Astrocyte of the hippocampus (primary cell): ENCODE results near the gene SNUPN.
"Not testable (repeated sequence)": the region's sequence is repeated elsewhere in the genome, so short reads cannot be mapped to it uniquely, and the experiment has no call there.

Experiments used
- DNase-seq: peaks from one replicate; pipeline ENCODE4 v3.0.0; 2011; ENCODE audit warnings: low read depth, low spot score

Gene SNUPN

DNA sequence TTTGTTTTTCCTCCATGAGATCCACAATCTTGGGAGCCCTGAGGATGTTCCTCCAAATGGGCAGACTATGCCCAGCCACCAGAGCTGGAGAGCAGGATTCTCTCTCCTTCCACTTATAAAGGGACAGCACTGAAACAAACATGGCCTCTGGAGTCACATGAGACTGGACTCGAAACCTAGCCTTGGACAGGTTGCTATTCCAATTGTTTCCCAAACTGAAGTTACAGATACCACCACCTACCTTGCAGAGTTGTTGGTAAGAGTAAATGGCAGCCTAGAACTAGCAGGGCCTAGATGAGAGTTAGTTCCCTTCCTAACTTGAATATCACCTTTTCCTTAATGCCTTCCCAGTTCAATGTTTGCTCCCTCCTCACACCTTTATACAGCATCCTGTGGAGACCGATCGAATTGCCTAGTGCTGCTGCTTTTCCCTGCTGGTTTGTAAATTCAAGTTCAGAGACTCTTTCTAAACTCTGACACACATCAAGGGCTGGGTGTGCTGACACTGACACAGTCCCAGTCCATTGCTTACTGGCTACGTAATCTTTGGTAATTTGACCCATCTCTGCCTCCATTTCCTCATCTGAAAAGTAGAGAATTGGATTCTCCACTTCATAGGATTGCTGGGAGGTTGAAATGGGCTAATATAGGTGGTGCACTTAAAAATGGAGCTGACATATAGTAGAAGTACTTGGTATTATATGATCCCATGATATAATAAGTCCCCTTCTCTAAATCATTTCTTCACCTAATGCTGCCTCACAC, 11.9 kb upstream of the SNUPN start:
- no peak for DNase-seq

DNA sequence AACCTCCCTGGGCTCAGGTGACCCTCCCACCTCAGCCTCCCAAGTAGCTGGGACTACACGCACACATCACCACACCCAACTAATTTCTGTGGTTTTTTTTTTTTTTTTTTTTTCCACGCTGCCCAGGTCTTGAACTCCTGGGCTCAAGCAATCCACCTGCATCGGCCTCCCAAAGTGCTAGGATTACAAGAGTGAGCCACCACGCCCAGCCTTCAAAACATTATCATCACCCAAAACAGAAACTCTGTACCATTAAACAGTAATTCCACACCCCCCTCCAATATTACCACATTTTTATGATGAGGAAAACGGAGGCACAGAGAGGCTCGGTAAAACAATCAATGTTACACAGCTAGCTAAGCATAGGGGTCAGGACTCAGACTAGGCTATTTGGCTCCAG, 10.5 kb upstream of the SNUPN start:
- no peak for DNase-seq

DNA sequence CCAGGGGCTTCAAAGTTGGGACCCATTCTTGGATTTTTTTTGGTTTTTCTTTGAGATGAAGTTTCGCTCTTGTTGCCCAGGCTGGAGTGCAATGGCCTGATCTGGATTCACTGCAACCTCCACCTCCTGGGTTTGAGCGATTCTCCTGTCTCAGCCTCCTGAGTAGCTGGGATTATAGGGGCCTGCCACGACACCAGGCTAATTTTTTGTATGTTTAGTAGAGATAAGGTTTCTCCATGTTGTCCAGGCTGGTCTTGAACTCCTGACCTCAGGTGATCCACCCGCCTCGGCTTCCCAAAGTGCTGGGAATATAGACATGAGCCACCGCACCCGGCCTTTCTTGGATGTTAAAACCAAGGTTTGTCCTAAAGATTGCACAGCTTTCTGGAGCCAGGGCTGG, 8.4 kb upstream of the SNUPN start:
- not testable (repeated sequence) for DNase-seq

DNA sequence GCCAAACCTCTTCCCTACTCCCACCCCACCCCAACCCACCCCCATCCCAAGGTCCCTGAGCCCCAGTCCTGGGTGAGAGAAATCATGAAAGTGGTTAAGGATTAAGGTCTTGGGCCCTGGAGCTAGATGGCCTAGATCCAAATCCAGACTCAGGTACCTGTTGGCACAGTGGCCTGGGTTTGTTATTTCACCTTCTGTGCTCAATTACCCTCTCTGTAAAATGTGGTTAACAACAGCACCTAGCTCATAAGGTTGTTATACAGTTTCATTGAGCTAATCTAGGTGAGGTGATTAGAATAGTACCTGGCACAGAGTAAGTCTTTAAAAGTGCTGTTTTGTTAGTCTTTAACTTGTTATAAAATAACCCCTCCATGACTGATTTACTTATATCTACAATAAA, 6.4 kb upstream of the SNUPN start:
- DNase-seq, result no peak

DNA sequence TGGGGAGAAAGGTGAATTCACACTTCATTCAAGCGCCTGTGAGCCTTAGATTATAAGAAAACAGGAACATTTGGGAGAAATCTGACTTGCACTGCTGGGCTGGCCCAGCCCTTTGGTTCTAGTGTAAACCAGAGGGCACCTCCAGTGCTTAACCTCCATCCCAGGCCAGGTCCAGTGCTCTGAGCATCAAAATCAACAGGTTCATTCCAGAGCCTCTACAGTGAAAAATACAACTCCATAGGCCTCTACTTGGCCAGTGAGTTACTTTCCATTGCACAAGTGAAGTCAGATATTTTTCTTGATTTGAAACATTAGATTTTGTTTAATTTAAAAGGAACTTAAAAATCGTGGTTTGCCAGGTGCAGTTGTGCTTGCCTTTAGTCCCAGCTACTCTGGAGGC, 3.0 kb downstream of the SNUPN start:
- DNase-seq, result no peak

DNA sequence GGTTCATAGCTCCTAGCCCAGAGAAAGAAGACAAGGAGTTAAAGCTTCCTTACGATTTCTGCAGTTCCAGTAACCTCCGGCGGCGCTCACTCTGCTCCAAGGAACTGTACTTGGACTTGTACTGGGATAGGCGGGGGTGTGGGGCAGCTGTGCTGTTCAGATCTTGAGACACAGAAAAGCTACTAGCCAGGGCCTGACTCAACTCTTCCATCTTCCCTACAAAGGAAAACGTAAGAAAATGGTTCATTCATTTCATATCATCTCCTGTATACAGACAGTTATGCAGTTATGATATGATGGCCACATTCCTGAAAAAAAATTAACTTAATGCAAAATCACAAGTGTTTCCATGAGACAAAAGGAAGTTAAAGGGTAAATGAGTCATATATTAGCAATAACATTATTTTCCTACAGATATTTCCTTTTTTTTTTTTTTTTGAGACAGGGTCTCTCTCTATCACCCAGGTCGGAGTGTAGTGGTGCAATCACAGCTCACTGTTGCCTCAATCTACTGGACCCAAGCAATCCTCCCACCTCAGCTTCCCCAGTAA, 4.6 kb downstream of the SNUPN start:
- peak; percentile 83 for DNase-seq

DNA sequence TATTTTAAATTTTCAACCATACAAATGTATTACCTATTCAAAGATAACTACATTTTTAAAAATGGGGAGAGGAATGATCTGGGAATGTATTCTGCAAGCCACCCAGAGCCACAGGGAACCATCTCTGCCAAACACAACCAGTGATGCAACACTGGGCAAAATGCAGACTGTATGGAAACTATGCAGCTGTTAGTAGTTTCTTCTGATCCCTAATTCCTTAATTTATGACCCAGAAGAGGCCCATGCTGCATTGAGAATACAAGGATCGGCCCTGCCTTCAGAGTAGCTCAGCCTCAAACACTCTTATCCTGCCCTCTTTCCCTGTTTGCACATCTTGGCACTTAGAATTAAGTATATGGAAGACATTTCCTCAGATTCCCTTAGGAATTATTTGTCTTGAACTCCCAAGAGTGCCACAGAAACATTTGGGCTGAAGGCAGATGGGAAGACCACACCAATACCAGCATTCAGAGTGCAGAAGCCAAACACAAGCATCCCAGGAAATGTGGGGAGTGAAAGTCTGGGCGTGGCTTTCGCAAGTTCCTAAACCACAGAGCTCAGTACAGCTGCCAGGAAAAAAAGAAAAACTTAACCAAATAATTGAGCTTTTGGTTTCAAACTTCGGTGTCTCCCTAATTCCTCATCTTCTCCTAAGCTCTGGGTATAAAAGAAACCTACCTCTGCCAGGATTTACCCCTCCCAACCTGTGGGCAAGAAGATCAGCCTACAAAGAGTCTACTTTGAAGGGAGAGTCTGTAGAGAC, 5.3 kb downstream of the SNUPN start:
- DNase-seq, result peak; percentile 65

DNA sequence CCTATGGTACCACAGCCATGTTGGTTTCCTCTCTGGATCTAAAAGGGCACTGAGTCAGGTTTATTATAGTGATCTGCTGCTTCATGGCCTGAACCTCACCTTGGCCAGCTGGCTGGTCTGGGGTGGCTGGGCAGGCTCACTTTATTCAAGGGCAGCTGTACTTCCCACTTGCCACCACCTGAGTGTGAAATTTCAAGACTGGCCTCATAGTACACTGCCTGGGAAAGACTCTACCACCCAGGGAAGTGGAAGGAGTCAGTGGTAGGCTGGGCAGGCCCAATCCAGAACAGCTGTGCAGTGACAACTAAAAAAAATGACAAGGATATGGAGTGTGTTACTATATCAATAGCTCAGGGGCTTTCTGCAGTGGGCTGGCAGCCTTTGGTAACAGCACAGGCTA, 8.8 kb downstream of the SNUPN start:
- DNase-seq, result no peak

DNA sequence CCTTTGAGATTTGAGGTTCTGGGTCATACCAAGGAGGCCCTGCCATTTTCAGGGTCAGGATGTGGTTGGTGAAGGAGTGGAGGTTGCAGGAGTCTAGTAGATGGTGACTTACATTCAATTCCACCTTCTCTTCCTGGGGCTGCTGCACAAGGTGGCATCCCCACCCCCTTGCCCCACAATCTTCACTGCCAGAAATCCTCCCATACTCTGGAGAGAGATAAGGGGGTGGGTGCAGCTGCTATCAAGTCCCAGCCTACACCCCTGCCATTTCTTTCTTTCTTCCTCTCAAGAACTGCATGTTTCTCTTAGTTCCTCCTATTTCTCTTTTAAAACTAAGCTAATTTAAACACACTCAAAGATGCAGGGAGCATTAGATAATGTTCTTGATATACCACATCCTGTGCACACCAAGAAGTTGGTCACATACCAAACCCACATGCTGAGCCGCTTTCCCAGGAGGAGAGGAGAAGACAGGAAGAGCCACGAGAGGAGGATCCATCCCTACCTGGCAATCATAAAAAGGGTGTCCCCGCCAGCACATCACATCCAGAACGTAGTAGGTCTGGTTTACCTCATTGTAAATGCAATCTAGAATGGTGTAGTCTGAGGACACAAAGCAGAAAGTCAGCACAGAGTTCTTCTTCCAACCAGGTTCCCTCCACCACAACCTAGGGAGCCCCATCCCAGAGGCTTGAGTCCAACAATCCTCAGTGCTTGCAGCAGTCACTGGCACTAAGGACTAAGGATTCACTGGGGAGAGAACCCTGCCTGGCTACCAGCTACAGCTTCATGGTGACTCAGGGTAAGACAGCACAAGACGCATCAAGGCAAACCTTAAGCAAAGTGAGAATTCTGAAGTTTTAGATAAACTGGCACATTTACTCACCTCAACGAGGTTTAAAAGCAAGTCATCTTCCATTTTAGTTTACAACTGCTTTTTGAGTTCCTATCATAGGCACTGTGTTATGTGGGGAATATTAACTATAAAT, 18.5 kb downstream of the SNUPN start:
- peak; percentile 36 for DNase-seq

DNA sequence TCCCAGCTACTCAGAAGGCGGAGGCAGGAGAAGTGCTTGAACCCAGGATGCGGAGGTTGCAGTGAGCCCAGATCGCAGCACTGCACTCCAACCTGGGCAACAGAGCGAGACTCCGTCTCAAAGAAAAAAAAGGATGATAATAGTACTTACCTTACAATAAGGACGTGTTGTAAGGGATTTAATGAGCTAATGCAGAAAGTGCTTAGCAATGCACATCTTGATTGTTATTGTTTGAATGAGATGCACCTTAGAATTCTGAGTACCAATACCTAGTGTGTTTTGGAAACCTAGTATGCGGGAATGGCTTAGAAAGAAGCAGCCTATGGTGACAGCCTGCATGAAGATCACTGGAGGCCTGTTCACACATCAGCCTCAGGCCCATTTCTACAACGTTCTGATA, 19.5 kb downstream of the SNUPN start:
- DNase-seq, result no peak

DNA sequence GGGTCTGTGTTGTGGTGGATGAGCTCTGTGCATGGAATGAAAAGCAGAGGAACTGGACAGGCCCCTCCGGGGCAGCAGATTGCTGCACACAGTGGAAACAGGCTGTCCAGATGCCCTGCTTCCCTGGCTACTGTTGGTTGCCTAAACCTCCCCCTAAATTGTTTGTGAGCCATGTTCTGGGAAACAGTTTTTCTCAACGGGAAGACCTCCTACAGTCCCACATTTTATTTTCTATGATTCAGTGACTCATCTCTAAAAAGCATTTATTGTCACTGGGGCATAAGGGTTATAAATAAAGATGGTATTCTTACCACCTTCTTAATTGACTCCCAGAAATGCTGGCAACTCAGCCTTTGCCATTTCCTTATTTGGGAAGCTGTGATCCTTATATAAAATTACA, 26.1 kb downstream of the SNUPN start:
- DNase-seq, result peak; percentile 30

DNA sequence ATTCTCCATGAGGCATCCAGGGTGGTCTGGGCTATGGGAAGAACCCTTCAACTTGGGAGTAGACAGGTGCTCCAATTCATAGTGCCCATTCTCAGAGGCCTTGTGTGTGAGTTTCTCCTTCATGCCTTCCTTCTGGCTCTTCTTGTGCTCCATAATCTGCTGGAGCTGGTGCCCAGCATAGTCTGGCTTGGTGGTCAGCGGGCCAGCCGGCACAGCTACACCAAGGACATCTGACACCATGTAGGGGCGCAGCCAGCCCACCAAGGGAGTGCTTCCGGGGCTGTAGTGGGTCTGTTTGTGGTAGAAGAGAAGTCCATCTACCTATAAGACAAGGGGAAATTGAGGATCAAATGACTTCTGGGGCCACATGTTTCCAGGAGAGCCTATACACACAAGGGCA, 27.2 kb downstream of the SNUPN start:
- DNase-seq, result no peak

DNA sequence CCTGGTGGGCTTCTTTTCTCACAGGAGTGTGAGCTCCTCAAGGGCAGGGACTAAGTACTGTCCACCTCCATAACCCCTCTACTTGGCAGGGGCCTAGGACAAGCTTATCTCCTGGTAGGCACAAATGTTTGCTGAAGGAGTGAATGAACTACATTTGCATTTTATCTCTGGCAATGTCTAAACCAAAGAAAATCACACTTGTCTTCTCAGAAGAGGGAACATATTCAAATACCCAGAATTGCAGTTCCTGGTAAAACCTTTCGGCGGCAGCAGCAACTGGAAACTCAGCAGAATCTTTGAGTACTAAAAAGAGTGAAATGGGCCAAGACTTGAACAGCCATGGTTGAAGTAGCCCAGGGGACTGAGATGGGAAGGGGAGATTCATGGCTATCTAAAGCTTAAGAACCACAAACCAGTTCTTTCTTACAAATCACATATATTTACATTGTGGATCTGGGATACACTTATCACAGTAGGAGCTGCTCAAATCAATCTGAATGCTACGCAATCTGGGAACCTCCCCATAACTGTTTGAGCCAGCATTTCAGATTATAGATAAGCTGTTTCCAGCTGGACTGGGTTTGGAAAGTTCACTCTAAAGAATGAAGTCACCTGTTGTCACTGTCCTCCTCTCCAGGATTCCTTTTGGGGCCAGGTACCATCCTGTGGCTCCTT, 27.7 kb downstream of the SNUPN start:
- no peak for DNase-seq

DNA sequence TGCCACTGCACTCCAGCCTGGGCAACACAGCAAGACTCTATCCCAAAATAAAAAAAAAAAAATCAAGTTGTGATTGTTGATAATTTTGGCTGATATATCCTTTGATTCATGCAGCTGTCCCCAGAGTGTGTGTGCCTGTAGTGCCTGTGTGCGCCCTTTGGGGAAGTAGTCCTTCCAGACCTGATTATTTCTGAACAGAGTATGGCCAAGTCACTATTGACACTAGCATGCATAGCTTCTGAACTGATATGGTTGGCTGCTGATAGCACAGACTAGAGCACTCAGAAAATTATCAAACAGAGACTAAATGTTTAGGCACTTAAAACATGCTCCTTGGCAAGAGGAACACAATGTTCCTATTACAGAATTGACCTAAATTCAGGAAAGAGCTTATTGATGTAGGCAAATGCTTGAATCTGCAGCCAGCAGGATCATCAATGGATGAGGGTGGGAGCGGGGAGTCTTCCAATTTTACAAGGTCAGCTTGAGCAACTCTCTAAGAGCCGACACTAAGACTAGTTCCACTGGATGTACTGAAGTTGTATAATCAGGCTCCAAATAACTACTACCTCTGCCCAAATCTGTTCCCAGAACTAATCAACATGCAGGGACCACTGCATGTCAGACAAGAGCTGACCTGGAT, 28.7 kb downstream of the SNUPN start:
- no peak for DNase-seq

DNA sequence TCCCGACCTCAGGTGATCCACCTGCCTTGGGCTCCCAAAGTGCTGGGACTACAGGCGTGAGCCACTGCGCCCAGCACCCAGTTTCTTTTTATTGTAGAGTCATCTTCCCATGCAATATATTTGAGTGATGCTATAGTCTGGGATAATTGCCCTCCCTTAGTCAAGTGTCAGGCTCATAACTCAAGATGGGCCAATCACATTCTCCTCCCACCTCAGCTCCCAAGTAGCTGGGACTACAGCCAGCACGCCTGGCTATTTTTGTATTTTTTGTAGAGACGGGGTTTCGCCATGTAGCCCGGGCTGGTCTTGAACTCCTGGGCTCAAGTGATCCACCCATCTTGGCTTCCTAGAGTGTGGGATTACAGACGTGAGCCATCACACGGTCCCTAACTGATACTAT, 31.2 kb downstream of the SNUPN start:
- DNase-seq, result no peak

DNA sequence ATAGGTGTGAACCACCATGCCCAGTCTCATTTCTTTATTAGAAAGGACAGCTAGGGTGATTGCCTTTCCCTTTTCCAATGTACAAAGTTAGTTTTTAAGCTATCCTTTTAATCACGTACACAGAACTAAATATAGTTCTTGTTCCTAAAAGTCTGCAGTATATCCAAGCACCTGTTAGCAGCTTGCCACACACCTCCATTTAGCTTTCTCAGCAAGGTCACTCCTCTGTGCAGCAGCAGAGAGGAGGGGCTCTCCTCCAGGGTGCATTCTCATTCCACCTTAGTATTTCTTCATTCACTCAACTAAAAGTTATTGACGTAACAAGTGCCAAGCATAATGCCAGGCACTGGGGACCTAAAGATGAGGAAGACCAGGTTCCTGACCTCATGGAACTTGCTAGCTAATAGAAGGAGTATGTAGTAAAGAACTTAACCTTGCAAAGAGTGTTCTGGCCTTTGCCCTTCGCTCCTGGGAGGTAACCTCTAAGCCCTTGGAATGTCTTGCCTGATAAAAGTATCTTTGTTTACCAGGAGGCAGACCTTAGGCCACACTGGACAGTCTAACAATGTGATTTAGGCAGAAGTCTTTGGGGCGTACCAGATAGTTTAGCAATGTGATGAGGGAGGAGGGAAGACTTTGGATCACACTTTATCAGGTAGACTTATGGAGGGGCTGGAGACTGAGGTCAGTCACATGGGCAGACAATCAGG, 33.7 kb downstream of the SNUPN start:
- no peak for DNase-seq

DNA sequence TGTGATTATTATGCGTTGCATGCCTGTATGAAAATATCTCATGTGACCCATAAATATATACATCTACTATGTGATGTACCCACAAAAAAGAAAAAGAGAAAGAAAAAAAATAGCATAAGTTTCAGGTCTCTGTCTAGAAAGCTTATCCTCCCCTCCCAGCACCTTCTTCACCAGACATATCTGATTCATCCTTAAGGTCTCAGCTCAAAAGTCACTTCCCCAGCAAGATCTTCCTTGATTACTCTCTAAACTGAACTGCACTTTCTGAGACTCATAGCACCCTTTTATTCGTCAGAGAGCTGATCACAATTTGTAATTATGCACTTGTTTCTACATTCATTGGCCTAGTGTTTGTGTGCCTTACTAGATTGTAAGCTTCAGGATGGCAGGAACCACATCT, 35.3 kb downstream of the SNUPN start:
- DNase-seq, result no peak

DNA sequence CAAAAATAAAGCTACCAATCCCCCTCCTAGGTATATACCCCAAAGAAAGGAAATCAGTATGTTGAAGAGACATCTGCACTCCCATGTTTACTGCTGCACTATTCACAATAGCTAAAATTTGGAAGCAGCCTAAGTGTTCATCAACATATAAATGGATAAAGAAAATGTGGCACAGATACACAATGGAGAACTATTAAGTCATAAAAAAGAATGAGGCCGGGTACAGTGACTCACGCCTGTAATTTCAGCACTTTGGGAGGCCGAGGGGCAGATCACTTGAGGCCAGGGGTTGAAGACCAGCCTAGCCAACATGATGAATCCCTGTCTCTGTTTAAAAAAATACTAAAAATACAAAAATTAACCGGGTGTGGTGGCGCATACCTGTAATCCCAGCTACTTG, 36.5 kb downstream of the SNUPN start:
- no peak for DNase-seq

DNA sequence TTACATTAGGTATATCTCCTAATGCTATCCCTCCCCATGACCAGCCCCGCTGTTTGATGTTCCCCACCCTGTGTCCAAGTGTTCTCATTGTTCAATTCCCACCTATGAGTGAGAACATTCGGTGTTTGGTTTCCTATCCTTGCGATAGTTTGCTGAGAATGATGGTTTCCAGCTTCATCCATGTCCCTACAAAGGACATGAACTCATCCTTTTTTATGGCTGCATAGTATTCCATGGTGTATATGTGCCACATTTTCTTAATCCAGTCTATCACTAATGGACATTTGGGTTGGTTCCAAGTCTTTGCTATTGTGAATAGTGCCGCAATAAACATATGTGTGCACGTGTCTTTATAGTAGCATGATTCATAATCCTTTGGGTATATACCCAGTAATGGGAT, 39.1 kb downstream of the SNUPN start:
- not testable (repeated sequence) for DNase-seq

DNA sequence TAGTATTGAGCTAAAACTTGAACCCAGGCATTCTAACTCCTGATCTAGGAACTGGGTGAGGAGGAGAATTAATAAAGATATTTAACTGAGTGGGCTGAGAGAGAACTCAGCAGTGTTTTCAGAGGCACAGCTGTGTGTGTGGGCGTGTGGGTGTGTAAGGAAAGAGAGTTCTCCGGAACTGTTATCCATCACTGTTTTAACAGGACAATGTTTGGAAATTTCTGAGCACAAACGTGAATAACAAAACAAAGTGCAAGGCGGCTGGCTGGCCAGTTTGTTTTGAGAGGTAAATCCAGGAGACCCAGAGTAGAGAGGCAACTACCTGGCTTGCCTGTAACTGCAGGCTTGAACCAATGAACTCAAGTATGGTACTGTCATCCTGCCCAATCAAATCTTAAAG, 41.4 kb downstream of the SNUPN start:
- DNase-seq, result no peak
